Suppressor macrophage treated with lipopolysaccharide for 4 hours (primary cell): ENCODE results near the gene CCL27.
A peak's percentile ranks its signal among the peaks of the same experiment; 100 is the strongest.

ENCODE experiments used
- DNase-seq: peaks from one replicate; pipeline ENCODE4 v3.0.0-alpha.2; 2020

The CCL27 gene

GRCh38 chr9:34662526-34663302 is at the start of gene CCL27:
TSS of gene CCL27 (minus strand) at chr9:34662657. CDS start at chr9:34662633, 24 bp downstream.
- no peak for DNase-seq

- no peak for DNase-seq
These were observed 49.7 kb upstream of the CCL27 start for GRCh38 chr9:34712140-34712539.

- peak; percentile 16 for DNase-seq
These were observed 47.6 kb upstream of the CCL27 start, which contains the start of gene CCL21 for GRCh38 chr9:34710023-34710422. TSS of gene CCL21 (minus strand) at chr9:34710136. CDS start at chr9:34710066, 70 bp downstream.

- DNase-seq, result no peak
These were observed 46.9 kb upstream of the CCL27 start for GRCh38 chr9:34709196-34709978.

GRCh38 chr9:34707130-34707529 is 44.7 kb upstream of the CCL27 start:
- DNase-seq, result no peak

- peak; percentile 84 for DNase-seq
These were observed 39.6 kb upstream of the CCL27 start for GRCh38 chr9:34701769-34702736.

- peak; percentile 85 for DNase-seq
These were observed 38.7 kb upstream of the CCL27 start for GRCh38 chr9:34701023-34701768.

- DNase-seq, result no peak
These were observed 32.4 kb upstream of the CCL27 start for GRCh38 chr9:34694811-34695210.

GRCh38 chr9:34693560-34693959 is 31.1 kb upstream of the CCL27 start:
- no peak for DNase-seq

- peak; percentile 74 for DNase-seq
These were observed 29.5 kb upstream of the CCL27 start for GRCh38 chr9:34691936-34692315.

GRCh38 chr9:34690983-34691935 is 28.8 kb upstream of the CCL27 start, which contains the start of gene CCL19:
TSS of gene CCL19 (minus strand) at chr9:34691276. CDS start at chr9:34691139, 137 bp downstream.
- DNase-seq, result peak; percentile 73

GRCh38 chr9:34689512-34689911 is 27.1 kb upstream of the CCL27 start:
- no peak for DNase-seq

GRCh38 chr9:34689116-34689470 is 26.6 kb upstream of the CCL27 start:
- no peak for DNase-seq

GRCh38 chr9:34688329-34689115 is 26.1 kb upstream of the CCL27 start:
- no peak for DNase-seq

GRCh38 chr9:34687276-34688030 is 25.0 kb upstream of the CCL27 start:
- DNase-seq, result peak; percentile 23

- DNase-seq, result peak; percentile 50
These were observed 24.3 kb upstream of the CCL27 start for GRCh38 chr9:34686732-34687131.

- no peak for DNase-seq
These were observed 23.8 kb upstream of the CCL27 start for GRCh38 chr9:34686231-34686630.

- no peak for DNase-seq
These were observed 23.1 kb upstream of the CCL27 start for GRCh38 chr9:34685591-34685990.

GRCh38 chr9:34684816-34685215 is 22.4 kb upstream of the CCL27 start:
- DNase-seq, result no peak
